HepG2 (cell line): ENCODE measurements around the gene PYGL. TPM values are rescaled to one million over a fixed set of nuclear protein-coding genes. Genes with fewer than 3 reads are reported as not detected.

Source experiments
- CEBPB ChIP-seq: IDR thresholded peaks from 2 replicates; pipeline ENCODE4 v1.6.1; 2011; ENCODE audit warnings: low read depth, low read length, improper control_type of control experiment, borderline replicate concordance
- CEBPG ChIP-seq: IDR thresholded peaks from 2 replicates; pipeline ENCODE4 v1.6.1; 2016
- EP300 ChIP-seq, 3 experiments: sonication (generic) in 1 of 3; formaldehyde crosslinking in 1 of 3; IDR thresholded peaks; 2 replicates each; pipeline versions ENCODE4 v1.5.1 to v1.6.1; 2011 to 2020; ENCODE audit warnings: low read depth in 2 of 3, low read length in 2 of 3, borderline replicate concordance in 1 of 3, improper control_type of control experiment in 1 of 3, mild to moderate bottlenecking in 1 of 3, missing genetic modification reagents in 1 of 3, moderate library complexity in 1 of 3
- KDM1A ChIP-seq: IDR thresholded peaks from 2 replicates; pipeline ENCODE4 v1.6.1; 2016; ENCODE audit warnings: missing compliant biosample characterization
- POGK ChIP-seq: sonication (generic); formaldehyde crosslinking; conservative IDR thresholded peaks from 2 replicates; pipeline ENCODE4 v1.8.0; 2022; ENCODE audit warnings: mild to moderate bottlenecking, moderate library complexity, missing genetic modification reagents
- PPARG ChIP-seq: conservative IDR thresholded peaks from 2 replicates; pipeline ENCODE4 v1.6.1; 2016; ENCODE audit warnings: missing biosample characterization, missing genetic modification reagents
- REST ChIP-seq, 2 experiments: IDR thresholded peaks; 2 replicates each; pipeline ENCODE4 v1.6.1; 2011 to 2012; ENCODE audit warnings: low read length in 2 of 2, borderline replicate concordance in 1 of 2, low read depth in 1 of 2, mild to moderate bottlenecking in 1 of 2, moderate library complexity in 1 of 2
- SAP130 ChIP-seq: IDR thresholded peaks from 2 replicates; pipeline ENCODE4 v1.6.1; 2016; ENCODE audit warnings: low read depth
- SOX5 ChIP-seq: IDR thresholded peaks from 2 replicates; pipeline ENCODE4 v1.6.1; 2016; ENCODE audit warnings: borderline replicate concordance
- SP5 ChIP-seq: IDR thresholded peaks from 2 replicates; pipeline ENCODE4 v1.6.1; 2016; ENCODE audit warnings: low read depth, borderline replicate concordance
- TSC22D2 ChIP-seq: sonication (generic); formaldehyde crosslinking; IDR thresholded peaks from 2 replicates; pipeline ENCODE4 v1.5.1; 2020; ENCODE audit warnings: missing genetic modification reagents, mild to moderate bottlenecking, borderline replicate concordance
- ZNF3 ChIP-seq: IDR thresholded peaks from 2 replicates; pipeline ENCODE4 v1.7.0; 2017; ENCODE audit warnings: inconsistent platforms
- ZNF747 ChIP-seq: sonication (generic); formaldehyde crosslinking; IDR thresholded peaks from 2 replicates; pipeline ENCODE4 v1.8.1; 2023; ENCODE audit warnings: missing genetic modification reagents, mild to moderate bottlenecking, borderline replicate concordance
- ZNF792 ChIP-seq: IDR thresholded peaks from 2 replicates; pipeline ENCODE4 v1.6.1; 2016
- polyA plus RNA-seq, 8 experiments: library from polyadenylated mRNA; depleted of rRNA in 3 of 8; stranded (reverse) in 7 of 8; unstranded in 1 of 8; fragments of >200 nt; fragmentation: Illumina TruSeq in 4 of 8; extraction: Trizol in 4 of 8; gene quantifications; 2 replicates each; pipeline versions ENCODE4 v1.2.1 to v1.2.3, GENCODE V29; 2011 to 2016; ENCODE audit warnings: low read depth in 4 of 8, missing spikeins in 1 of 8, mixed read lengths in 1 of 8; ENCODE audit not compliant: insufficient read depth in 1 of 8
- total RNA-seq, 5 experiments: library from RNA; depleted of rRNA; stranded (reverse); fragments of >200 nt; fragmentation: Illumina TruSeq; extraction: Trizol; gene quantifications; 2 replicates each; pipeline ENCODE4 v1.2.3, GENCODE V29; 2016; ENCODE audit warnings: low read depth in 1 of 5
- TF ChIP-seq, protein P1 (sequence below): sonication (generic); formaldehyde crosslinking; IDR thresholded peaks from 2 replicates; pipeline ENCODE4 v1.4.0; 2020; ENCODE audit warnings: low read depth, mild to moderate bottlenecking, missing genetic modification reagents
- TF ChIP-seq, protein P2 (sequence below): sonication (generic); formaldehyde crosslinking; IDR thresholded peaks from 2 replicates; pipeline ENCODE4 v1.4.0; 2020; ENCODE audit warnings: missing genetic modification reagents
- TF ChIP-seq, protein P3 (sequence below): sonication (generic); IDR thresholded peaks from 2 replicates; pipeline ENCODE4 v1.6.1; 2016; ENCODE audit warnings: low read depth, borderline replicate concordance
- TF ChIP-seq, protein P4 (sequence below): IDR thresholded peaks from 2 replicates; pipeline ENCODE4 v1.6.1; 2016

Gene PYGL
- total and polyA plus RNA-seq, 2 of the 13 experiments (the other 11 are each of a cell fraction or from before 2014, with no cell fraction given): 98.4 to 110 TPM

DNA sequence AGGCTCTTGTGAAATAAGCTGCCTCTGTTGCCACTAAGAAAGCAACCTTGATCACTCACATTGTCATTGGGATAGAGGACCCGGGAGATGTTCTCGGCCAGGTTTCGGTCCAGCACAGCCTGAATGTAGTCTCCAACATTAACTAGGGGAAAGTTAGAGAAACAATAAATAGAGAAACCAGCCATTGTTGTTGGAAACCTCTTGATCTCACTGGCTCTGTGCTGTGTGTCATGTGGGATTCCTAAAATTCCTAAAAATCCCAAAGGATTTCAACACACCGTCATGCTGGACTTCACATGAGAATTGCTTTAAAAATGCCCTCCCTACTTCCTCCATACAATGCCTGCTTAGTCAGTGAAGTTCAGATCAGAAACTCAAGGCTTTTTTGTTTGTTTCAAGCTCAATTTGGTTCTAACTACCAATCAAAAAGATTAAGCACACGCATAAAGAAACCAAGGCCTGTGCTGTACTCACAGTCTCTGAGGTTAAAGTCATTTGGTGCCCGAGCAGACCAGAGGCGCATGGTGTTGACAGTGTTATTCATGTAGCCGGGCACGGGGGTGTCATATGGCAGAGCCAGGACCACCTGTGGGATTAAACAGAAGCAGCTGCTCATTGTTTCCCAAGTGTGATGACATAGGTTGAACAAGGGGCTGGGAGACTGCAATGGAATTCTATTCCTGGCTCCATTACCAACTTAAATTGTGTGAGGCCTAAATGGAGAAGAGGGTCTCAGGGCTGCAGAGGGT lies 23.6 kb downstream of the PYGL start (continued):
- TF ChIP-seq, protein P1, sequence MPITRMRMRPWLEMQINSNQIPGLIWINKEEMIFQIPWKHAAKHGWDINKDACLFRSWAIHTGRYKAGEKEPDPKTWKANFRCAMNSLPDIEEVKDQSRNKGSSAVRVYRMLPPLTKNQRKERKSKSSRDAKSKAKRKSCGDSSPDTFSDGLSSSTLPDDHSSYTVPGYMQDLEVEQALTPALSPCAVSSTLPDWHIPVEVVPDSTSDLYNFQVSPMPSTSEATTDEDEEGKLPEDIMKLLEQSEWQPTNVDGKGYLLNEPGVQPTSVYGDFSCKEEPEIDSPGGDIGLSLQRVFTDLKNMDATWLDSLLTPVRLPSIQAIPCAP (CRISPR knock-in tag): no peak
- TF ChIP-seq SOX5 (CRISPR knock-in tag) (peak; percentile 95), CEBPB (peak; percentile 50; the same call in 1 of the 2 replicates), ZNF747 (CRISPR knock-in tag) (no peak), ZNF3 (CRISPR knock-in tag) (no peak), SP5 (peak; percentile 19; the same call in 1 of the 2 replicates), REST (IDR thresholded peaks at IDR 0.05; ENCODE audit: borderline replicate concordance in 1 of 2, low read depth in 1 of 2, low read length in 2 of 2) (0 out of 4 replicates have a peak, but pooled peaks of 1 of the 2 experiments have one; percentile 15), POGK (CRISPR knock-in tag) (no peak), CEBPG (CRISPR knock-in tag) (peak; percentile 72), SAP130 (CRISPR knock-in tag) (peak; percentile 67), PPARG (CRISPR knock-in tag) (peak; percentile 60; the same call in 1 of the 2 replicates), ZNF792 (CRISPR knock-in tag) (no peak), TSC22D2 (no peak), KDM1A (no peak), EP300 (IDR thresholded peaks at IDR 0.05; ENCODE audit: low read depth in 2 of 2, low read length in 2 of 2) (peak in 1 of 2 experiments; percentile 60; a peak in 2 of 4 replicates), EP300 (CRISPR knock-in tag; IDR thresholded peaks at IDR 0.05; ENCODE audit: borderline replicate concordance) (no peak)
- TF ChIP-seq, protein P2, sequence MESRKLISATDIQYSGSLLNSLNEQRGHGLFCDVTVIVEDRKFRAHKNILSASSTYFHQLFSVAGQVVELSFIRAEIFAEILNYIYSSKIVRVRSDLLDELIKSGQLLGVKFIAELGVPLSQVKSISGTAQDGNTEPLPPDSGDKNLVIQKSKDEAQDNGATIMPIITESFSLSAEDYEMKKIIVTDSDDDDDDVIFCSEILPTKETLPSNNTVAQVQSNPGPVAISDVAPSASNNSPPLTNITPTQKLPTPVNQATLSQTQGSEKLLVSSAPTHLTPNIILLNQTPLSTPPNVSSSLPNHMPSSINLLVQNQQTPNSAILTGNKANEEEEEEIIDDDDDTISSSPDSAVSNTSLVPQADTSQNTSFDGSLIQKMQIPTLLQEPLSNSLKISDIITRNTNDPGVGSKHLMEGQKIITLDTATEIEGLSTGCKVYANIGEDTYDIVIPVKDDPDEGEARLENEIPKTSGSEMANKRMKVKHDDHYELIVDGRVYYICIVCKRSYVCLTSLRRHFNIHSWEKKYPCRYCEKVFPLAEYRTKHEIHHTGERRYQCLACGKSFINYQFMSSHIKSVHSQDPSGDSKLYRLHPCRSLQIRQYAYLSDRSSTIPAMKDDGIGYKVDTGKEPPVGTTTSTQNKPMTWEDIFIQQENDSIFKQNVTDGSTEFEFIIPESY: no peak
- TF ChIP-seq, protein P3, sequence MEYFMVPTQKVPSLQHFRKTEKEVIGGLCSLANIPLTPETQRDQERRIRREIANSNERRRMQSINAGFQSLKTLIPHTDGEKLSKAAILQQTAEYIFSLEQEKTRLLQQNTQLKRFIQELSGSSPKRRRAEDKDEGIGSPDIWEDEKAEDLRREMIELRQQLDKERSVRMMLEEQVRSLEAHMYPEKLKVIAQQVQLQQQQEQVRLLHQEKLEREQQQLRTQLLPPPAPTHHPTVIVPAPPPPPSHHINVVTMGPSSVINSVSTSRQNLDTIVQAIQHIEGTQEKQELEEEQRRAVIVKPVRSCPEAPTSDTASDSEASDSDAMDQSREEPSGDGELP: 0 out of 2 replicates have a peak, but pooled peaks have one; percentile 3
- TF ChIP-seq, protein P4, sequence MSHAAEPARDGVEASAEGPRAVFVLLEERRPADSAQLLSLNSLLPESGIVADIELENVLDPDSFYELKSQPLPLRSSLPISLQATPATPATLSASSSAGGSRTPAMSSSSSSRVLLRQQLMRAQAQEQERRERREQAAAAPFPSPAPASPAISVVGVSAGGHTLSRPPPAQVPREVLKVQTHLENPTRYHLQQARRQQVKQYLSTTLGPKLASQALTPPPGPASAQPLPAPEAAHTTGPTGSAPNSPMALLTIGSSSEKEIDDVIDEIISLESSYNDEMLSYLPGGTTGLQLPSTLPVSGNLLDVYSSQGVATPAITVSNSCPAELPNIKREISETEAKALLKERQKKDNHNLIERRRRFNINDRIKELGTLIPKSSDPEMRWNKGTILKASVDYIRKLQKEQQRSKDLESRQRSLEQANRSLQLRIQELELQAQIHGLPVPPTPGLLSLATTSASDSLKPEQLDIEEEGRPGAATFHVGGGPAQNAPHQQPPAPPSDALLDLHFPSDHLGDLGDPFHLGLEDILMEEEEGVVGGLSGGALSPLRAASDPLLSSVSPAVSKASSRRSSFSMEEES (CRISPR knock-in tag): peak; percentile 58; the same call in 1 of the 2 replicates
